GM18868 (cell line): ENCODE results near the gene SYK.
A peak's percentile ranks its signal among the peaks of the same experiment; 100 is the strongest.
"Not testable (repeated sequence)": the region's sequence is repeated elsewhere in the genome, so short reads cannot be mapped to it uniquely, and the experiment has no call there.

Experiments used
- ATAC-seq: cut with Tn5 transposase; IDR thresholded peaks from one replicate; pipeline ENCODE4 v1.9.1; 2021; ENCODE audit warnings: mild to moderate bottlenecking, moderate library complexity; ENCODE audit not compliant: unreplicated experiment

Gene SYK

GRCh38 chr9:90872835-90873294 is 71.2 kb downstream of the SYK start:
- ATAC-seq = no peak

DNA sequence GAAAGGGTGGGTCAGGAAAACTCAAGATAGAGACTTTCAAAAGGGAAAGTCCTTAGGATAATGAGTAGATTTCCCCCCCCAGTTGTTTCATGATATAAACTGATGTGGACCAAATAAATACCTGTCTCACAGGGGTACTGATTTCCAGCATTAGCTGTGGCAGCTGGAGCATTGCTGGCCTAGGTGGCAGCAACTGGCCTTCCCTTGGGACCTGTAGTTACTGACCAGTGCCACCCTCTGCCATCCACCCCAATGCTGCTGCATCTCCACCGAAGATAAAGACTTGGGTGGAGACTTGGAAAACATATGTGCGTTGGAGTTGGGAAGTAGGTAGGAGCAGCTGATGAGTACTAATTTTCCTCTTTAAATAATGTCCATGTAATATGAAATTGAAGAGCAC is 71.8 kb downstream of the SYK start:
- no peak for ATAC-seq

DNA sequence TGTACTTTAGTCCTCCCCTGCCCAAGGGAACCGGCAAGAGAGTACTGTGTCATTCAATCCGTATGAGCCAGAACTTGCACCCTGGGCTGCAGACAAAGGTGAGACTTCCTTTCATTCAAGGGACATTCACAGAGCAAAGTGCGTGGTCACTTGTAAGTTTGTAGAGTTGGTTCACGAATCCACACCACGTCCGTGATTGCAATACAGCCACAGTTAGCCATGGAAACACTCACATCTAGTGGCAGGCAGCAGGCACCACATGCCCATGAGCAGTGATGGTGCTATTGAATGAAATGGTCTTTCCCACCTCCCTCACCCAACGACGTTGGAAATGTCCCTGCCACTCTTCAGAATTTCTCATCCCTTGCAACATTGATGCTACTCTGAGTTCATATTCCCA is 72.6 kb downstream of the SYK start:
- no peak for ATAC-seq

GRCh38 chr9:90878562-90878961 is 76.9 kb downstream of the SYK start:
- ATAC-seq = no peak

DNA sequence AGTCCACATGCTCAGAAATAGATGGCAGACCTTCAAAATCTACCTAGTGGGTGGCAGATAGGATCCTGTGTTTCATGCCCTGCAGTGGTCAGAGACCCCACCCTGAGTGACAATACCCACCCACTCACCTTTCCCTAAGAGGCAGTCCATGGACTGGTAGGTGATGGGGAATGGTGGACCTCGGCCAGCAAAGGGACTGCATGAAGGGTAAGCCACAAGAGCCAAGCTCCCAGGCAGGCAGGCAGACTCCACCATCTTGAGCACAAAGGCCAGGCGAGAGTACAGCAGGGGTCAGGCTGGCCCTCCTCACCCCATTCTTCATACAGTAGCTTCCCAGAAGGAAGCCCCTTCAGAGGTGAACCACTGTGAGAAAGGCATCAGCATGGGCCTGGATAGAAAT is 78.4 kb downstream of the SYK start:
- no peak for ATAC-seq

GRCh38 chr9:90880669-90881068 is 79.0 kb downstream of the SYK start:
- ATAC-seq = no peak

DNA sequence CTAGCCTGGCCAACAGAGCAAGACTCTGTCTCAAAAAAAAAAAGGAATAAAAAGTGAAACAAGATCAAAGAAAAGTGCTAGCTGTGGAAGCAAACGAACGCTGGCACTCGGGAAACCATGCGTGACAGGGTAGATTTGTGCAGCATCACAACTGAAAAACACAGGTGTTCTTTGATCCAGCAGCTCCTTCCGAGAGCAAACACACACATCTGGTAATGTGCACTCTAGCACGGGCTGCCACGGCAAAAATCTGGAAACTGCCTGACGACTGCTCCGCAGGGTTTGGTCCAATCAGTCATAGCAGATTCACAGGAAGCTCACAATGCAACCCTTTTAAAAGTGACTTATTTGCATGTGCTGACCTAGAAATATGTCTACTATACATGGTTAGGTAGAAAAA is 80.0 kb downstream of the SYK start:
- ATAC-seq = peak; percentile 91

DNA sequence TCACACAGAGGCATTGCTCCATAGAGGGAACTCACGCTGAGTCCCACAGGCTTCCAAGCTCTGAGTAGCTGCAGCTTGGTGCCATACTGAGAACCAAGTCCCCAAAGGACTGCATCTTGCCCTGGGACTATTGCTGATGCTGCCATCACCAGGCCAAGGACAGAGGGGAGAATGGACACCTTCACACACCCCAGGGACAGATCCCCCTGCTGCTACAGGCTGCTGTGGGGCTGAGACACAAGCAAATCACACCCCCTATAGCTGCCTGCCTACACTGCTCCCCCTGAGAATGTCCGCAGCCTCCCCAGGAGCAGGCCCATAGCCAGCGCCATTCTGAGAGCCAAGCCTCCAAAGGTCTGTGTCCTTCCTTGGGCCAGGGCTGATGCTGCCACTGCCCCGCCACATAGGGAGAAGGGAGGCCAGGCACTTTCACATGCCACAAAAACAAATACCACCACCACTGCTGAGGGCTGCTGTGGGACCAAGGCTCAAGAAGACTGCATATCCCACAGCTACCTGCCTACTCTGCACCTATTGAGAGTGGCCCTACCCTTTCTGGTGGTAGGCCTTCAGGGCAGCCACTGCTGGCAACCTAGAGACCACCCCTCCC is 81.5 kb downstream of the SYK start:
- no peak for ATAC-seq

- ATAC-seq = no peak
Observed at GRCh38 chr9:90883661-90884060, 82.0 kb downstream of the SYK start.

DNA sequence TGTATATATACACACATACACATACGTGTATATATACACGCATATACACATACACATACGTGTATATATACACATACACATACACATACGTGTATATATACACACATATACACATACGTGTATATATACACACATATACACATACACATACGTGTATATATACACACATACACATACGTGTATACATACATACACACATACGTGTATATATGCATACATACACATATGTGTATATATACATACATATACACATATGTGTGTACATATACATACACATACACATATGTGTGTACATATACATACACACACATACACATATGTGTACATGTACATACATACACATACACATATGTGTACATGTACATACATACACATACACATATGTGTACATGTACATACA is 82.6 kb downstream of the SYK start:
- ATAC-seq = no peak

DNA sequence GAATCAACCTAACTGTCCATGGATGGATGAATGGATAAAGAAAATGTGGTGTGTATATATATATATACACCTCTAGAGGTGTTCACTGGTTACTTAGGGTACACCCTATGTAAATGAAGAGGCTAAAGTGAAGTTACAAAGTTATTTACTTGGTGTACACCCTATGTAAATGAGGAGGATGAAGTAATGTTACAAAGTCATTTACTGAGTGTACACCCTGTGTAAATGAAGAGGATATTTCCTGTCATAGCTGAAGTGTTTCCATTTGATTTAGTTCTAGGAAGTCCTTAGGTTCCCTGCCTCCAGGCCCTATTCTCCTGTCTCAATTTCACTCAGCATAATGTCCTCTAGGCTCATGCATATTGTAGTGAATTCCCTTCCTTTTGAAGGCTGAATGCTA is 85.2 kb downstream of the SYK start:
- not testable (repeated sequence) for ATAC-seq

DNA sequence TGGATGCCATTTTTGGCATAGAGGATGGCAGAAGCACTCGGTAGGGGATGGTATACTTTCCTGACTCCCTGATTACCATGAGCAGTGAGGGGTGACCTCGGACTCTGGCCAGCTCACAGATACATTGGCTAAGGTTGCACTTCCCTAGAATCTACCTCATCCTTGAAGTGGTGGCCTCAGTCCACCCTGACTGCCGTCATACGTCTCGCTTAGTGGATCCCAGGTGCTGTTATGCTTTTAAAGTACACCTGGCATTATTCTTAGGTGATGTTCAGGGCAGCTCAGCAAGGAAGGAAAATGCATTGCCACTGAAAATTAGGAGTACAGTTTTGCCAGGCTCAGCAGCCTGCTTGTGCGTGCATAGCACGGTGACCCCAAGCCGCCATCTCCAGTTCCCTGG is 87.3 kb downstream of the SYK start:
- no peak for ATAC-seq

DNA sequence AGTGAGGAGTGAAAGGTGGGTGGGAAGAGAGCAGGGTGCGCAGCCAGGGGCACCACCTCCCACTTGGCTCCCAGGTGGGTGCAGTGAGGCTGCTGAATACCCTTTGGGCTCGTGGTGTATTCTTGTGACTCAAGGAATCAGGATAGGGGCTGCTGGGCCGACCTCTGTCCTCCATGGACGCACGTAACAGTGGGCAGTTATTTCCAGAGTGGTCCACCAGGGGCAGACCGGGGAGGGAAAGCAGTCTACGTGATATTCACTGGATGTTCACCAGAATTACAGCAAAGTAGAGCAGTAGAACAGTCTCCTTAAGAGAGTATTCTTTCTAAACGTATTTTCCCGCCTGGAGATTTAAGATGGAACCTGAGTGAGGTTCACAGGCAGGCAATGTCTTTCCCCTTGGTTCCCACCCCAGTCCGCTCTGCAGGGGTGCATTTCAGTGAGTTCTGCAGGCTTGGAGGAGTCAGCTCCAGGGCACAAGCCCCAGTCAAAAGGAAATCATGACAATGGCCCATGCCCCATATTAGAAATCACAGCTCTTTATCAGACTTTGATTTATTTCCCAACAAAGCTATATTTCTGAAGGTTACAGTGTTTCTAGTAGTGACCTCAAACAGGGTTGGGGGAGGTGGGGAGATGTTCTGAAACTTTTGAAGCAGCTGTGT is 88.7 kb downstream of the SYK start:
- no peak for ATAC-seq

- ATAC-seq = no peak
Observed at GRCh38 chr9:90891308-90892040, 89.9 kb downstream of the SYK start.

DNA sequence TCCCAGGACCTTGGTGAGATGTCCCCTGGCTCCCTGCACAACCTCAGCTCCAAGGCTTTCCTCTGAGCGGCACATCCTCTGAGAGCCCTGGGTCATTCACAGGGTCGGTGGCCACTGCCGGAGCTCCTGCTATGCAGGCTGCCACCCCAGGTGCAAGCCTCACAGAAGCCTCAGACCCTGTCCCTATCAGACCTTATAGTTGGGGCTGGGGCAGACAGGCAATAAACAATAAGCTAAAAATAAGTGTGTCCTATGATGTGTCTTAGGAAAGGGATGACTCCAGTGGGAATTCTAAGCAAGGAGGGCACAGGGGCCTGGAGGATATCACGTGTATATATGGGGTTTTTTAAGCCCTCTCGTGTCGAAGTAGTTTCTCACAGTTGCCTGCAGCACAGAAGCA is 91.3 kb downstream of the SYK start:
- no peak for ATAC-seq

- ATAC-seq = no peak
Observed at GRCh38 chr9:90893706-90894105, 92.1 kb downstream of the SYK start.

DNA sequence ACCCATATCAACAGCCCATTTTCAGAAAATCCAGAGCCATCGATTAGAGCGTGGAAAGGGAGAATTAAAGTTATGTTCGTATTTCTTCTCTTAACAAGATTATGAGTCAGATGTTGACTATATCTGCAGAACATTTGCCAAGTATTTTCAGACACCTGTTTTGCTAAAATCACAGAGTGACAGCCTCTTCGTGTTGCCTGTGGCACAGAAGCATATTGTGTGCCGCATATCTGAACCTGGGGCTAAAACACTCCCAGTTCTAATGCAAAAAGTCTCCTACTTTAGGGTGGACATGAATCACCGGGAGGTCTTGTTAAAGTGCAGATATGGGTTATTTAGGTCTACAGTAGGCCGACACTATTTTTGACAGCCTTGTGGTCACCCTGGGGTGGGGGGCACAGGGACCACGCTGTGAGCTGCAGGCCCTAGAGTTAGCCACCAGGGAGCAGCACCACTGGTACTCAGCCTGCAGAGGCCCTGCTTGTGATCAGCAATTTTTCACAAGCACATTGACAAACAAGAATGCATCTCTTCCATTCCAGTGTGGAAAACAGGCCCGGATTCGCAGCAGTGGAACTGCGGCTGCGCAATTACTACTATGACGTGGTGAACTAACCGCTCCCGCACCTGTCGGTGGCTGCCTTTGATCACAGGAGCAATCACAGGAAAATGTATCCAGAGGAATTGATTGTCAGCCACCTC is 93.5 kb downstream of the SYK start:
- no peak for ATAC-seq

DNA sequence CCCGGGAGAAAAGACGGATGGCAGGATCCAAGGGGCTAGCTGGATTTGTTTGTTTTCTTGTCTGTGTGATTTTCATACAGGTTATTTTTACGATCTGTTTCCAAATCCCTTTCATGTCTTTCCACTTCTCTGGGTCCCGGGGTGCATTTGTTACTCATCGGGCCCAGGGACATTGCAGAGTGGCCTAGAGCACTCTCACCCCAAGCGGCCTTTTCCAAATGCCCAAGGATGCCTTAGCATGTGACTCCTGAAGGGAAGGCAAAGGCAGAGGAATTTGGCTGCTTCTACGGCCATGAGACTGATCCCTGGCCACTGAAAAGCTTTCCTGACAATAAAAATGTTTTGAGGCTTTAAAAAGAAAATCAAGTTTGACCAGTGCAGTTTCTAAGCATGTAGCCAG is 94.2 kb downstream of the SYK start:
- no peak for ATAC-seq

DNA sequence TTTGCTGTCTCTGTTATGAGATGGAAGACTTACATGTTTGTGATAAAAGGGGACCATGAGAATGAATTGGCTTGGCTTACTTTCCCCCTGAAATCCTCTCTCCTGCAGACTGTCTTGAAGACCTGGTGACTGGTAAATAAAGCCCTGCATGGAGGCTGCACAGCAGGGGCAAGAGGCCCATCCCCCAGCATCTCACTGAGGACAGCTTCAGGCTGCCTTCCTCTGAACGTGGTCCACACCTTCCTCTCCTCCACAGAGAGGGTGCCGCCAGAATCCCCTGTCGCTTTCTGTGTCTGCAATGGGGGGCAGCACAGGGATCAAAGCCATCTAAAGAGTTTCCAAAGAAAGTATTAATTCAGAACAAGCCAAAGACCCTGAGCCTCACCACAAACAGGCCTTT is 94.6 kb downstream of the SYK start:
- ATAC-seq = no peak

GRCh38 chr9:90898228-90898627 is 96.6 kb downstream of the SYK start:
- ATAC-seq = no peak

GRCh38 chr9:90899287-90899686 is 97.7 kb downstream of the SYK start:
- no peak for ATAC-seq

DNA sequence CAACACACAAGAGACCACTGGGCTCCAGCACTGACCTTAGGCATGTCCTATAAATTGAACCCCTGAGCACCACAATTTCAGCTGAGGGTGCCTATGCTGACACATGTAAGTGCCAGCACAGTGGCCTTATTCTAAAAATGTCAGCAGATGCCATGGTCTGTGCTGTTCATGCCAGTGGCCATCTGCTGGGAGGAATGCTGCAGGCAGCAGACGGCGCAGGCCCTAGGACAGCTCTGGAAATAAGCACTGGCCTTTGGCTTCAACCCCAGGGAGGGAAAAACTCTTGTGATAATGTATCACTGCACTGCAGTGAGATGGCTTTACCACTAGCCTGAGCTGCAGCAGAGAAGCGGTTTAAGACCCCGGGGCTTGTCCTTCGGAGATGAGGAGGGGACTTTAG is 98.5 kb downstream of the SYK start:
- ATAC-seq = no peak
